Activated naive CD8-positive, alpha-beta T cell (primary cell): ENCODE results near the gene GCN1.

Experiments used
- H3K27ac Mint-ChIP-seq: one replicate; pipeline ENCODE4 v1.8.0; 2021; ENCODE audit warnings: mixed read lengths
- H3K27me3 Mint-ChIP-seq: one replicate; pipeline ENCODE4 v1.8.0; 2021; ENCODE audit warnings: mixed read lengths
- H3K36me3 Mint-ChIP-seq: one replicate; pipeline ENCODE4 v1.8.0; 2021; ENCODE audit warnings: mixed read lengths
- H3K4me1 Mint-ChIP-seq: one replicate; pipeline ENCODE4 v1.8.0; 2021; ENCODE audit warnings: low read depth, mixed read lengths
- H3K4me3 Mint-ChIP-seq: one replicate; pipeline ENCODE4 v1.8.0; 2021; ENCODE audit warnings: mild to moderate bottlenecking, mixed read lengths
- H3K9me3 Mint-ChIP-seq: one replicate; pipeline ENCODE4 v1.8.0; 2021; ENCODE audit warnings: low read depth, mixed read lengths

GCN1 gene

DNA sequence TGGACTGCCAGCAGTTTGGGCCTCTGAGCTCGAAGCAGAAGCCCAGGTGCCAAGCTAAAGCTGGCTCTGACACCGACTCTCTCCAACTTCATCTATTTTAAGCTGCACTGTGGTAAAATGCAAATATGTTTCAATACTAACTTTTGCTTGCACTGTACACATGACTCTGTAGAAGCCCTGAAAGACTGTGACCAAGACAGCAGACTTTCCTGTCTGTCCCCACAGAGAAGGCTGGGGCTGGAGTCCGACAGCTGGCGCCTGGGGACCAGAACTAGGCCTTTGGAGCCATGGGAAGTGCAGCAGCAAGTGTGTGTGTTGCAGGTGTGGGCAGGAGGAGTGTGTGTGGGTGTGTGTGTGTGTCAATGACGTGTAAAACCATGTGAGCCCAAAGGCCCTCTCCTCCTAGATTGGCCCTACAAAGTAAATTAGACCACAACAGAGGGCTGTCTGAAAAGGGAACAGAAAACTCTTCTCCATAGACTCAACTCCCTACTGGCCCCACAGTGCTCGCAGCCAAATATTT lies 61.6 kb downstream of the GCN1 start:
- H3K4me1 Mint-ChIP-seq = no peaks in the 10 kb centered on the region
- no peak overlapping the region for H3K4me3 Mint-ChIP-seq
- no peak overlapping the region for H3K27ac Mint-ChIP-seq
- no peaks in the 10 kb centered on the region for H3K9me3 Mint-ChIP-seq
- no peaks in the 10 kb centered on the region for H3K27me3 Mint-ChIP-seq
- peaks cover 3% of the 10 kb centered on the region for H3K36me3 Mint-ChIP-seq

DNA sequence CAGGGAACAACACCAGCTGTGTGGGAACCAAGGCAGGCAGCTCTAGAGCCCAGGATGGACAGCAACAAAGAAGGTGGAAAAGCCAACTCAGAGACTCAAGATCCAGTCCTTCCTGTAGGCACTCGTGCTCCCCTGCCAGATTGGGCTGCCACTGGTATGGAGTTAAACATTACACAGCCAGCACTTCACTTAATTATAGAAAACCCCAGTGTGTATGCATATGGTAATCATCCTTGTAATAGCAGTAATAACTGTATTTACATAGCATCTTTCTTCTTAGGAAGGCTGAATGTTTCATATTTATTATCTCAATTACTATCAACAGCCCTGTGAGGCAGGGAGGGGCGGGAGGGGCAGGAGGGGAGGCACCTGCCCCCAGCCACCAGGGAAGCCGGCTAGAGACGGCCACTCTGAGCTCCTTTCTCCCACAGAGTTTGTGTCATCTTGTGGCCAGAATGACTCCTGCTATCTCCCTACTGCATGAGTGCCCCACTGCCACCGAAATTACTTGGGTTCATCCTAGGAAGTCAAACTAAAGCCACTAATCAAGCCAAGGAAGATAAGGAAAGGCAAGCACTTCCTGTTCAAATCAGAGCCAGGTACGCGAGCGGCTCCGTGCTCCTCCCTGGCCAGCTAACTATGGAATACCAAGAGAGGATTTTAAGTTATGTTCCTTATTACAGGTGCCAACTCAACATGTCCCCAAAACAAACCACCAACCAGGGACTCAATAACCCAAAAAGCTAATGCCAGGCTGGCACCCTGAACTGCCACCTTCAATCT lies 62.3 kb downstream of the GCN1 start:
- Mint-ChIP-seq H3K36me3 (peaks cover 3% of the 10 kb centered on the region), H3K4me1 (peaks cover 5% of the 10 kb centered on the region)

DNA sequence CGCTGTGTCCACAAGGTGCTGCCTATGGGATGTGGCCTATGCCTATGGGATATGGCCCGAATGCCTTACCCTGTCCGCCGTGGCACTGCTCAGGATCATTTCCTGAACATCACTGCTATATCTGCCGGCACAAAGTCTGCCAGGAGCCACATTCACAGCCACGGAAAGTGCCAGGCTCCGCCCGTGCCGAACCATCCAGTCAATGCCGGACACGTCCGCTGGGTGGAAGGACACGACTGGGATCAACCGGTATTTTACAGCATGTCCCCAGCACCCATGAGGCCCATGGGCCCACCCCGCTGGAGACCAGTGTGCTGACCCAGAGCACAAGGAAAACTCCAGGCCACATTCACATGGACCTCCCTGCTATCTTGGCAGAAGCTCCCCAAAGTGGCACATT lies 63.4 kb downstream of the GCN1 start:
- no peaks in the 10 kb centered on the region for H3K27me3 Mint-ChIP-seq
- no peak overlapping the region for H3K4me3 Mint-ChIP-seq
- H3K9me3 Mint-ChIP-seq = no peaks in the 10 kb centered on the region
- peaks cover 17% of the 10 kb centered on the region for H3K4me1 Mint-ChIP-seq
- no peak overlapping the region for H3K27ac Mint-ChIP-seq
- H3K36me3 Mint-ChIP-seq = peaks cover 7% of the 10 kb centered on the region

More for the DNA sequence above, 62.3 kb downstream of the GCN1 start:
- Mint-ChIP-seq H3K9me3 (no peaks in the 10 kb centered on the region), H3K27me3 (no peaks in the 10 kb centered on the region), H3K4me3 (no peak overlapping the region), H3K27ac (peak overlapping the region; percentile 16)

DNA sequence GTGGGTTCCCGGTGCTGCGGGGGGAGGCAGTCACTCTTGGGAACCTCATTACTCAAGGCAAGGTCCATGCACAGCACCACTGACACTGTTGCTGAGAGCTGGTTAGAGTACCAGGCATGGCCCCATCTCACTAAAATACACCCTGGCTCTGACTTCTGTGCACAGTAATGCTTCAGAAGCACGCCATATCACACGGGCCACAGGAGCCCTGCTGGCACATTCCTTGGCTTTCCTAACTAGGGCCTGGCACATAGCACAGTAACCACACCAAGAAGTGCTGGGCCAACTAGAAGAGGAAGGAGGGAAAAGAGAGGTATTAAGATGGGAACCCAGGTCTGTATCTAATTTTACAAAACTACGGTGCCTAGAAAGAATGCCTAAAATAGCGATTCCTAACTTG lies 64.5 kb downstream of the GCN1 start:
- peaks cover 7% of the 10 kb centered on the region for H3K36me3 Mint-ChIP-seq
- no peak overlapping the region for H3K27ac Mint-ChIP-seq
- H3K4me3 Mint-ChIP-seq = no peak overlapping the region
- H3K27me3 Mint-ChIP-seq = no peaks in the 10 kb centered on the region
- no peaks in the 10 kb centered on the region for H3K9me3 Mint-ChIP-seq
- peaks cover 22% of the 10 kb centered on the region for H3K4me1 Mint-ChIP-seq

DNA sequence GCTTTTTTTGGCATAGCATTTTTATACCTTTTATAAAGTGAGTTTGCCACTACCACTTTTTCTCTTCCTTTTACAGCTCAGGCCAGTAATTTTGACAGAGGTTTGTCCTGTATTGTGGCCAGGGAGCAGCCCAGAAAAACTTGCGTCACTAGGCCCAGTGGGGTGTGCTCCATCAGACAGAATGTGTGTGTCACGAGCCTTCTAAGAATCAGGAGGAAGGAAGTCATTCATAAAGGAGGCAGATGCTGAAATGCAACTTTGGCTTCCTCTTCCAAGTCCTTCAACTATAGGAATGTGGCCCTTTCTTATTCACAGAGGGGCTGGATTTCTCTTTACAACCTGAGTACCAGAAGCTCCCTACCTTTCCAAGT lies 67.9 kb downstream of the GCN1 start:
- Mint-ChIP-seq H3K27ac (peak overlapping the region; percentile 96), H3K9me3 (no peaks in the 10 kb centered on the region), H3K4me1 (peaks cover 45% of the 10 kb centered on the region), H3K4me3 (peak overlapping the region; percentile 33), H3K36me3 (peaks cover 7% of the 10 kb centered on the region), H3K27me3 (no peaks in the 10 kb centered on the region)

DNA sequence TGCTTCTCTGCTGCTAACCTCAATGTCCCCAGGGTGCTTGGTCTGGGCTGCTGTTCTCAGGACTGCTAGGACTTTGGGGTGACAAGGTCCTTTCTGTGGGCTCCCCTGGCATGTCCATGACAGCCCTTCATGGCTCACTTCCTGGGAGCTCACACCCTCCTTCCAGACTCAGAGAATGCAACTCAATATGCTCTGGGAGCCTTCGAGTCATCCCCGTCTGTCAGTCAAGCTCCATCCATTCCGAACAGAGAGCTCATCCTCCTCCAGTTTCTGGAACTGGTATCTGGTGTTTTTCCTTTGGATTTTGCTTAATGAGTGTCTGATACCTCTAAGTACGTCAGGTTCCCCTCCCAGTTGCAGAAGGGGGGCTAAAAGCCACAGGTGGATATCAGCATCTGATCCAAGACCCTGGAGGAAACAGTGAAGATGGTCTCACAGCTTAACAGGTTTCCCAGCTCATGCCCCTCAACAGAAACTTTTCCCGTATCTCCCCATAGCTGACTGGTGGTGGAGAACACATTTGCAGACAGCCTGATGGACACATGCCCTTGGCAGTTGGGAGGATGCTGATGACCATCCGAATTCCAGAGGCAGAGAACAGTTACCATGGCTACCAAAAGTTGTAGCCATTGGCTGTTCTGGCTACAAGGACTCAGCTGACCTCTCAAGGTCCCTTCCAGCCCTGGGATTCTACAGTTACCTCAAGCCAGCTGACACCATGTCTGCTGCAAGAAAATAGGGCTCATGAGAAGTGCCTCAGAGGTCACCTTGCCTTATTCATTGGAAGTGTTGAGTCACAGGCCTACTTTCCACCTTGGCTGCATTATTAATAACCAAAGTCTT lies 68.5 kb downstream of the GCN1 start:
- H3K27ac Mint-ChIP-seq = peak overlapping the region; percentile 96
- no peaks in the 10 kb centered on the region for H3K9me3 Mint-ChIP-seq
- peaks cover 7% of the 10 kb centered on the region for H3K36me3 Mint-ChIP-seq
- peaks cover 51% of the 10 kb centered on the region for H3K4me1 Mint-ChIP-seq
- peak overlapping the region; percentile 33 for H3K4me3 Mint-ChIP-seq
- no peaks in the 10 kb centered on the region for H3K27me3 Mint-ChIP-seq

DNA sequence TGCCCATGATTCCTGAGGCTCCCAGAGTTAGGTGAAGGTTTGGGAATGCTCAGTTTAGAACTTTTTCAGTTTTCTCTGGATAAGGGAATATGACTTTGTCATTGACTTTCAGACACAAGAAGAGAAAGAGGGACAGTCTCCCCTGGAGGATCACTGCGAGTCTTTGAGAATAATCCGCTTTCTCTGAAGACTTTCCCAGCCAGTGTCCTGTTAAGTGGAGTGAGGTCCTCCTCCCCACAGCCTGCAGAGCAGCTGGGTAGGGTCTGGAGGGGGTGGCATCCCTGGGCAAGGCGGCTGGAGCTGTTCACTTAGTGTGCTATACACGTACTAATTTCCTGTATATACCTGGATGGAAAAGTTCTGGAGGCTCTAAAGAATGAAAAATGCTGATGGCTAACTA lies 69.5 kb downstream of the GCN1 start:
- H3K9me3 Mint-ChIP-seq = no peaks in the 10 kb centered on the region
- H3K4me3 Mint-ChIP-seq = no peak overlapping the region
- peaks cover 61% of the 10 kb centered on the region for H3K4me1 Mint-ChIP-seq
- peak overlapping the region; percentile 58 for H3K27ac Mint-ChIP-seq
- H3K36me3 Mint-ChIP-seq = peaks cover 7% of the 10 kb centered on the region
- H3K27me3 Mint-ChIP-seq = no peaks in the 10 kb centered on the region

DNA sequence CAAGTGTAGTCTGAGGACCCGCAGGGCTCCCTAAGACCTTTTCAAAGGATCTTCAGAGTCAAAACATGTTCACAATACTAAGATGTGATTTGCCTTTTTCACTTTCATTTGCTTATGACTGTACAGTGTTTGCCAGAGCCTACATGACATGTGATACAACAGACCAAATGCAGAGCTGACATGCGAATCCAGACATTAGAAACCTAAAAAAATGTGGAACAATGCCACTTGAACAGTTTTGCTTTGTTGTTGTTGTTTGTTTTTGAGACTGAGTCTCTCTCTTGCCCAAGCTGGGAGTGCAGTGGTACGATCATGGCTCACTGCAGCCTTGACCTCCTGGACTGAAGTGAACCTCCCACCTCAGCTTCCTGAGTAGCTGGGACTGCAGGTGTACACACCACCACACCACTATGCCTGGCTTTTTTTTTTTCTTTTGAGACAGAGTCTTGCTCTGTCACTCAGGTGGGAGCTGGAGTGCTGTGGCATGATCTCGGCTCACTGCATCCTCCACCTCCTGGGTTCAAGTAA lies 72.7 kb downstream of the GCN1 start:
- peak overlapping the region; percentile 86 for H3K27ac Mint-ChIP-seq
- H3K4me1 Mint-ChIP-seq = peaks cover 75% of the 10 kb centered on the region
- peaks cover 7% of the 10 kb centered on the region for H3K36me3 Mint-ChIP-seq
- no peaks in the 10 kb centered on the region for H3K27me3 Mint-ChIP-seq
- H3K4me3 Mint-ChIP-seq = peak overlapping the region; percentile 15
- H3K9me3 Mint-ChIP-seq = no peaks in the 10 kb centered on the region

DNA sequence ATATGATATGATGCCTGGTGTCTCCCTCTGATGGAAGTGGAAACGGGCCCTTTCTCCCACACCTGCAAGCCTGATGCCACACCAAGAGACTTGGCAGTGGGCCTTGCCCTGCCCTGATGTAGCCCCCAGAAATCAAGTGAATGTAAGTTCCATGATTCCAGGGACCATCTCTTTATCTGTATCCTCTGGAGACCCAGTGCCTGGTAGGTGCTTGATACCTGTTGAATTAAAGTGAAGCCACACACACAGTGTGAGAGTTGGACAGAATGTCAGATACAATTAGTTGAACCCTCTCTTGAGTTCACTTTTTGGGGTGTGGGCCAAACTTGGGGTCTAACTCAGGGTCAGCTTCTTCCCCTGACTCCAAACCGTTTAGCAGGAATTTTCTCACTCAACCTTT lies 73.2 kb downstream of the GCN1 start:
- Mint-ChIP-seq H3K4me3 (peak overlapping the region; percentile 59), H3K4me1 (peaks cover 71% of the 10 kb centered on the region), H3K36me3 (peaks cover 4% of the 10 kb centered on the region), H3K27ac (peak overlapping the region; percentile 86), H3K27me3 (no peaks in the 10 kb centered on the region), H3K9me3 (no peaks in the 10 kb centered on the region)

DNA sequence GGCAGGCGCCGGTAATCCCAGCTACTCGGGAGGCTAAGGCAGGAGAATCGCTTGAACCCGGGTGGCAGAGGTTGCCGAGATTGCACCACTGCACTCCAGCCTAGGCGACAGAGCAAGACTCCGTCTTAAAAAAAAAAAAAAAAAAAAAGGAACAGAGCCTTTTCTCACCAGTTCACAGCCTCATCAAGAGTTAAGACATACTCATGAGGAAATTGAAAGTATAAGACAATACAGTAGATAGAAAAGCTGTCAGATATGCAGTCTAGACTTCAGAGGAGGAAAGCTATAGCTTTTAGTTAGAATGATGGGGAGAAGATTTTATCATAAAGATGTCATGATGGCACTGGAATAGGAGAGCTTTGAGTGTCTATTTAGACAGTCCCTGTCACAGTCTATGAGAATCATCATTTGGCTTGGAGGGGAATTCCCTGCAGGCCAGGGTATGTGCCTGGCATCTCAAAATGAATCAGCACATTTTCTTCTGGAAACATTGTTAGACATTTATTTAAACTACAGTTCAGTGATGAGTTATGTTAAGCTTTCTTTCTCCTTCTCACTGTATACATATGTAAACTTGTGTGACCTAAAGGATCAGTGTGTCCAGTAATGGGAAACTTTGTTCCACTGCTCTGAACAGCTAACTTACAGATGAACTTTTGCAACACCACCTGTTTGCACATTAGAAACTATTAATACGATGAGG lies 75.1 kb downstream of the GCN1 start:
- no peaks in the 10 kb centered on the region for H3K27me3 Mint-ChIP-seq
- H3K36me3 Mint-ChIP-seq = peaks cover 8% of the 10 kb centered on the region
- peak overlapping the region; percentile 75 for H3K4me3 Mint-ChIP-seq
- peak overlapping the region; percentile 94 for H3K27ac Mint-ChIP-seq
- no peaks in the 10 kb centered on the region for H3K9me3 Mint-ChIP-seq
- peaks cover 77% of the 10 kb centered on the region for H3K4me1 Mint-ChIP-seq

DNA sequence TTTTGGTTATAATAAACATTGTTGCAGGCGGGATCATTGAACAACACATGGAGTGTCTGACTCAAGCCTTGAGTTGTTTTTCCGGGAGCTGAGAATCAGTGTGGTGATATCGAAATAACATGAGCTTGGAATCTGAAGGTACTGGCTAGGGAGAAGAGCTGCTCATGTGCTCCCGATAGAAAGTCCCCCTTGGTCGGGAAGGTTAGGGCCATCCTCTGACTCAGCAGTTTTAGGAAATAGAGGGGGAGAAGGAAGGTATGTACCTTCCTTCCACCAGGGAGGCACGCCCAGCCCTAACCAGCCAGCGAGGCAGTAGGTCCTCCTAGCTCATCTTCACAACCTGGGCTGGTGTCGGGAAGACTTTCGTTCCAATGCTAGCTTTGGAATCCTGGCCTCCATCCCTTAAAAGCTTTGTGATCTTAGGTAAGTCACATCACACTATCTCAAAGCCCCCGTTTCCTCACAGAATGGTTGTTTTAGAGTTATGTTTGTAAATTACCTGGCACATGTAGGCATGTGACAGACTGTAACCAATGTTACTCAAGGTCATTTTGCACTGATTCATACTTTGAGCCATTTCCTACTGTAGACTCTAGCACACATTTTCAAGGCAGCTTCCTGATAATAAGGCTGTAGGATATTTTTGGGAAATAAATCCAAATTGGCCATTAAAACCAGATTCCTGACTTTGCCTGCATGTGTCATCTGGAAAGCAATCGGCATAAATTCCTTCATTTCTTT lies 76.0 kb downstream of the GCN1 start:
- Mint-ChIP-seq H3K27ac (peak overlapping the region; percentile 37), H3K4me3 (peak overlapping the region; percentile 91), H3K4me1 (peaks cover 72% of the 10 kb centered on the region), H3K27me3 (no peaks in the 10 kb centered on the region), H3K36me3 (peaks cover 8% of the 10 kb centered on the region), H3K9me3 (no peaks in the 10 kb centered on the region)

DNA sequence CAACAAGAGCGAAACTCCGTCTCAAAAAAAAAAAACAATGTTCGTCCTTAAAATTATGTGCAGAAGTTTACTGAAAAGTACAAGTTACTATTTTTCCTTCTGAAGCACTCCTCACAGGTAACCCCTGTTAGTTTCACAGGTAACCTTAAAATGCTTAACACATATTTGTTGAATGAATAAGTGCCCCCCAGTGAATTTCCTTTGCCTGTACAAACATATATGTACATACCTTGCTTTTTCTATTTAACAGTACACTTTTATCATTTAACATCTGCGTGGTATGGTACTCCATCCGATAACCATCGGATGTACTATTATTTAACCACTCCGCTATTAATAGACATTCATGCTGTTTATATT lies 76.6 kb downstream of the GCN1 start:
- Mint-ChIP-seq H3K27me3 (no peaks in the 10 kb centered on the region), H3K36me3 (peaks cover 11% of the 10 kb centered on the region), H3K27ac (peak overlapping the region; percentile 79), H3K4me3 (peak overlapping the region; percentile 91), H3K9me3 (no peaks in the 10 kb centered on the region), H3K4me1 (peaks cover 71% of the 10 kb centered on the region)

DNA sequence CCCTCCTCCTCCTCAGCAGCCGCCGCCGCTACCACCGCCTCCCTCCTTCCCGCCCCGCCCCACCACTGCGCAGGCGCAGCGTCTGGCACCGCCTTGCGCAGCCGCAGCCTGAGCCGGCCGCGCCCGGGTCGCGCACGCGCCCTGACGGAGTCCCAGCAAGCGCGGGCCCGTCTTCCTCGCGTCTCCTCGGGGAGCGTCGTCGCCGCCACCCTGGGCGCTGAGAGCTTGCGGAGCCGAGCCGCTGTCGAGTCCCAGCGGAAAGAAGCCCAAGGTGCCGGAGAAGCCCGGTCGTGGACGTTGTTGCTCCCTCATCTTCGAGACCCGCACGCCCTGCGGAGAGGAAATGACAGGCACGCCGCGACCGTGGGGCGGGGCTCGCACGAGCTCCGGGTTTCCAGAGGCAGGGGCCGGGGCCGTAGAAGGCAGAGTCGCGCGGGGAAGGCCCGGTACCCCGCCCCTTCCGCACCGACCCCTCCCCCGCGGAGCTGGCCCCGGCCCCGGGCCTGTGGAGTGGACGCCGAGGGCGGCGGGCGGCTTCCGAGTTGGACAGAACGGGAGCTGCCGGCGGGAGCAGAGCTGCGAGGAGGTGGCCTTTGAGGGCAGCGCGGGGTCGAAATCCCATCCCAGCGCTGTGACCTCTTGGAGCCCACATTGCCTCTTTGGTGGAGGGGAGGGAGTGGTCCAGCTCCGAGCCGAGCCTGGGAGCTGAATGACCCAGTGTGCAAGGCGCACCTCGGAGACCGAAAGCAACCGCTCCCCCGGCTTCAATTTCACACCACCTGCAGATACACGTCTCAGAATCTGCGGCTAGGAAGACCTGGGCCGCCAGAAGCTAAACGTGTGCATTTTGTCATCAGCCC lies 77.5 kb downstream of the GCN1 start:
- peaks cover 75% of the 10 kb centered on the region for H3K4me1 Mint-ChIP-seq
- H3K4me3 Mint-ChIP-seq = peak overlapping the region; percentile 91
- no peaks in the 10 kb centered on the region for H3K9me3 Mint-ChIP-seq
- H3K27me3 Mint-ChIP-seq = no peaks in the 10 kb centered on the region
- H3K36me3 Mint-ChIP-seq = peaks cover 12% of the 10 kb centered on the region
- H3K27ac Mint-ChIP-seq = peak overlapping the region; percentile 79
